LNCAP (cell line): ENCODE measurements around the gene NRP2.
A peak's percentile ranks its signal among the peaks of the same experiment; 100 is the strongest.

Experiments
- CTCF ChIP-seq: fragments of 450-650 bp; IDR thresholded peaks from 2 replicates; pipeline ENCODE4 v1.5.1; 2017; ENCODE audit warnings: mild to moderate bottlenecking

Gene NRP2

GRCh38 chr2:205763708-205764211 is 81.5 kb downstream of the NRP2 start:
- TF ChIP-seq CTCF: no peak

- TF ChIP-seq CTCF: no peak
Observed at GRCh38 chr2:205764270-205764746, 82.0 kb downstream of the NRP2 start.

GRCh38 chr2:205765151-205765550 is 82.8 kb downstream of the NRP2 start:
- no peak for TF ChIP-seq CTCF

- peak; percentile 83 for TF ChIP-seq CTCF
Observed at GRCh38 chr2:205766779-205767359, 84.6 kb downstream of the NRP2 start.

GRCh38 chr2:205767617-205768016 is 85.3 kb downstream of the NRP2 start:
- no peak for TF ChIP-seq CTCF

- TF ChIP-seq CTCF: no peak
Observed at GRCh38 chr2:205768341-205768740, 86.0 kb downstream of the NRP2 start.

- no peak for TF ChIP-seq CTCF
Observed at GRCh38 chr2:205768815-205769494, 86.7 kb downstream of the NRP2 start.
